GM23338 (cell line): ENCODE measurements around the gene PTPRE. TPM values are rescaled to one million over a fixed set of nuclear protein-coding genes. Genes with fewer than 3 reads are reported as not detected.

Source experiments
- ATAC-seq: fragments of 200-7000 bp; cut with Tn5 transposase; 3 replicates; pipeline ENCODE4 v1.9.1; 2020
- DNase-seq: peaks from one replicate; pipeline ENCODE4 v3.0.0-alpha.2; 2015; ENCODE audit warnings: low spot score
- H2AFZ ChIP-seq: fragments of 200-600 bp; sonication (generic); 2 replicates; pipeline ENCODE4 v1.8.0; 2016; ENCODE audit warnings: antibody characterized with exemption, mild to moderate bottlenecking, moderate library complexity
- H3F3A ChIP-seq: fragments of 200-600 bp; sonication (generic); replicated peaks from 2 replicates; pipeline ENCODE4 v1.8.0; 2017; ENCODE audit warnings: antibody characterized with exemption, mixed run types, low read depth
- H3K27ac ChIP-seq: fragments of 200-600 bp; sonication (generic); 2 replicates; pipeline ENCODE4 v1.6.1; 2016; ENCODE audit warnings: low read depth
- H3K27me3 ChIP-seq: fragments of 200-600 bp; sonication (generic); 2 replicates; pipeline ENCODE4 v1.8.0; 2016; ENCODE audit warnings: mild to moderate bottlenecking, mixed run types, moderate library complexity; ENCODE audit not compliant: insufficient read depth
- H3K36me3 ChIP-seq: fragments of 200-600 bp; sonication (generic); 2 replicates; pipeline ENCODE4 v1.8.0; 2016; ENCODE audit warnings: mild to moderate bottlenecking; ENCODE audit not compliant: insufficient read depth
- H3K4me1 ChIP-seq: fragments of 200-600 bp; sonication (generic); 2 replicates; pipeline ENCODE4 v1.8.0; 2016; ENCODE audit warnings: mild to moderate bottlenecking, moderate library complexity; ENCODE audit not compliant: insufficient read depth
- H3K4me2 ChIP-seq: fragments of 200-600 bp; sonication (generic); 2 replicates; pipeline ENCODE4 v1.7.1; 2017; ENCODE audit warnings: mixed run types
- H3K4me3 ChIP-seq: fragments of 200-600 bp; sonication (generic); 2 replicates; pipeline ENCODE4 v1.6.1; 2016; ENCODE audit warnings: mixed run types
- H3K79me2 ChIP-seq: fragments of 200-600 bp; sonication (generic); replicated peaks from 2 replicates; pipeline ENCODE4 v1.8.0; 2017; ENCODE audit warnings: mild to moderate bottlenecking; ENCODE audit not compliant: insufficient read depth
- H3K9me2 ChIP-seq: fragments of 200-600 bp; sonication (generic); 2 replicates; pipeline ENCODE4 v1.8.0; 2017; ENCODE audit not compliant: insufficient read depth
- H4K20me1 ChIP-seq: fragments of 200-600 bp; sonication (generic); replicated peaks from 2 replicates; pipeline ENCODE4 v1.8.0; 2017; ENCODE audit warnings: mild to moderate bottlenecking; ENCODE audit not compliant: insufficient read depth
- H3K27ac Mint-ChIP-seq: 2 replicates; pipeline ENCODE4 v1.8.0; 2020; ENCODE audit warnings: inconsistent platforms, mild to moderate bottlenecking, moderate library complexity, mixed read lengths
- H3K27me3 Mint-ChIP-seq: 3 replicates; pipeline ENCODE4 v1.8.0; 2022; ENCODE audit warnings: low read depth, mild to moderate bottlenecking, moderate library complexity, mixed read lengths, inconsistent platforms; ENCODE audit not compliant: insufficient read depth, poor library complexity
- H3K36me3 Mint-ChIP-seq: 3 replicates; pipeline ENCODE4 v1.8.0; 2021; ENCODE audit warnings: low read depth, mild to moderate bottlenecking, inconsistent platforms, moderate library complexity, mixed read lengths
- H3K4me1 Mint-ChIP-seq: 3 replicates; pipeline ENCODE4 v1.8.0; 2020; ENCODE audit warnings: mild to moderate bottlenecking, inconsistent platforms, mixed read lengths
- H3K4me3 Mint-ChIP-seq: 3 replicates; pipeline ENCODE4 v1.8.0; 2021; ENCODE audit warnings: moderate library complexity, mild to moderate bottlenecking, inconsistent platforms, mixed read lengths
- H3K9me3 Mint-ChIP-seq: 3 replicates; pipeline ENCODE4 v1.8.0; 2020; ENCODE audit warnings: moderate library complexity, mild to moderate bottlenecking, inconsistent platforms, mixed read lengths
- CREB1 ChIP-seq: fragments of 250-450 bp; sonication (Bioruptor Pico); IDR thresholded peaks from 2 replicates; pipeline ENCODE4 v1.5.0; 2020; ENCODE audit warnings: low read depth, mild to moderate bottlenecking, moderate library complexity
- CTCF ChIP-seq, 2 experiments: fragments of 200-600 bp in 1 of 2; sonication (generic) in 1 of 2; conservative IDR thresholded peaks; 2 replicates each; pipeline versions ENCODE4 v1.5.1 to v1.6.1; 2016 to 2017; ENCODE audit warnings: antibody characterized with exemption in 2 of 2, low read depth in 2 of 2, mild to moderate bottlenecking in 2 of 2, moderate library complexity in 1 of 2
- ETS1 ChIP-seq: IDR thresholded peaks from 2 replicates; pipeline ENCODE4 v1.6.1; 2016; ENCODE audit warnings: antibody characterized with exemption
- EZH2 ChIP-seq: fragments of 200-600 bp; sonication (generic); IDR thresholded peaks from one replicate; pipeline ENCODE4 v1.8.0; 2017; ENCODE audit warnings: antibody characterized with exemption, mild to moderate bottlenecking, low read depth; ENCODE audit not compliant: unreplicated experiment
- EZH2phosphoT487 ChIP-seq: fragments of 200-600 bp; sonication (generic); IDR thresholded peaks from one replicate; pipeline ENCODE4 v1.8.1; 2018; ENCODE audit warnings: antibody characterized with exemption; ENCODE audit not compliant: unreplicated experiment
- JUNB ChIP-seq: IDR thresholded peaks from one replicate; pipeline ENCODE4 v1.6.1; 2016; ENCODE audit warnings: antibody characterized with exemption; ENCODE audit not compliant: unreplicated experiment
- NANOG ChIP-seq: IDR thresholded peaks from 2 replicates; pipeline ENCODE4 v1.6.1; 2016; ENCODE audit warnings: antibody characterized with exemption, borderline replicate concordance
- POLR2AphosphoS5 ChIP-seq: IDR thresholded peaks from 2 replicates; pipeline ENCODE4 v1.6.1; 2016; ENCODE audit warnings: antibody characterized with exemption, low read depth
- REST ChIP-seq: IDR thresholded peaks from one replicate; pipeline ENCODE4 v1.6.1; 2018; ENCODE audit warnings: antibody characterized with exemption; ENCODE audit not compliant: unreplicated experiment
- STAT1 ChIP-seq: IDR thresholded peaks from one replicate; pipeline ENCODE4 v1.6.1; 2016; ENCODE audit warnings: antibody characterized with exemption; ENCODE audit not compliant: unreplicated experiment
- ZNF114 ChIP-seq: fragments of 250-450 bp; sonication (Bioruptor Pico); IDR thresholded peaks from 2 replicates; pipeline ENCODE4 v1.5.0; 2020; ENCODE audit warnings: mild to moderate bottlenecking, moderate library complexity
- ZNF331 ChIP-seq: fragments of 250-450 bp; sonication (Bioruptor Pico); IDR thresholded peaks from 2 replicates; pipeline ENCODE4 v1.5.0; 2020; ENCODE audit warnings: low read depth, mild to moderate bottlenecking, moderate library complexity
- ZNF462 ChIP-seq: fragments of 250-450 bp; sonication (Bioruptor Pico); IDR thresholded peaks from 2 replicates; pipeline ENCODE4 v1.5.0; 2020; ENCODE audit warnings: mild to moderate bottlenecking, moderate library complexity
- polyA plus RNA-seq: library from polyadenylated mRNA; unstranded; fragments of >200 nt; fragmentation: Nextera tagmentation; extraction: Ambion mirVana; gene quantifications from 2 replicates; pipeline ENCODE4 v1.2.1, GENCODE V29; 2016
- total RNA-seq: library from RNA; depleted of rRNA; stranded (reverse); fragments of >200 nt; shearing (Covaris generic); gene quantifications from 2 replicates; pipeline ENCODE4 v1.2.3, GENCODE V29; 2014

PTPRE gene
- total and polyA plus RNA-seq, 2 experiments from 2014 or later = 0.34 to 0.42 TPM

- Histone ChIP-seq H3F3A (no peaks in the 10 kb centered on the region), H2AFZ (no peak overlapping the region), H3K79me2 (no peaks in the 10 kb centered on the region), H3K4me2 (no peak overlapping the region), H3K4me3 (no peak overlapping the region), H3K4me1 (no peaks in the 10 kb centered on the region), H3K27me3 (no peaks in the 10 kb centered on the region), H4K20me1 (no peaks in the 10 kb centered on the region), H3K27ac (no peak overlapping the region), H3K9me2 (no peaks in the 10 kb centered on the region), H3K36me3 (no peaks in the 10 kb centered on the region)
- no peak for ATAC-seq
- Mint-ChIP-seq H3K27me3 (peaks cover 3% of the 10 kb centered on the region), H3K9me3 (no peaks in the 10 kb centered on the region), H3K27ac (no peak overlapping the region), H3K36me3 (no peaks in the 10 kb centered on the region), H3K4me1 (no peaks in the 10 kb centered on the region; the same call in 1 of the 3 replicates), H3K4me3 (no peak overlapping the region)
- no peak for TF ChIP-seq REST
- no peak for TF ChIP-seq POLR2AphosphoS5
- TF ChIP-seq CREB1 = no peak
- TF ChIP-seq ETS1 = no peak
- no peak for TF ChIP-seq ZNF114
- no peak for TF ChIP-seq EZH2
- no peak for TF ChIP-seq JUNB
- no peak for TF ChIP-seq CTCF (conservative IDR thresholded peaks at IDR 0.05; ENCODE audit: low read depth in 2 of 2)
- TF ChIP-seq ZNF462 (CRISPR knock-in tag) = no peak
- TF ChIP-seq ZNF331 (CRISPR knock-in tag) = no peak
- no peak for TF ChIP-seq NANOG
- no peak for TF ChIP-seq EZH2phosphoT487
- no peak for TF ChIP-seq STAT1
- DNase-seq = no peak
These were observed 147.5 kb downstream of the PTPRE start for GRCh38 chr10:128054163-128054970.
